SU-DHL-6 (cell line): Measurements from ENCODE around the gene ATP6V0A1.
A peak's percentile ranks its signal among the peaks of the same experiment; 100 is the strongest.

ENCODE experiments used
- H2AFZ ChIP-seq: fragments of 200-600 bp; sonication (generic); 2 replicates; pipeline ENCODE4 v1.6.1; 2014; ENCODE audit warnings: low read depth, mild to moderate bottlenecking, moderate library complexity, mixed read lengths, antibody characterized with exemption, low read length; ENCODE audit not compliant: severe bottlenecking
- H3F3A ChIP-seq: fragments of 200-600 bp; shearing (Covaris generic); 2 replicates; pipeline ENCODE4 v1.6.0; 2016; ENCODE audit warnings: antibody characterized with exemption, mild to moderate bottlenecking; ENCODE audit not compliant: insufficient read depth
- H3K27ac ChIP-seq: fragments of 200-600 bp; sonication (generic); 2 replicates; pipeline ENCODE4 v1.5.1; 2016; ENCODE audit warnings: low read depth, mild to moderate bottlenecking, low read length, moderate library complexity, mixed read lengths
- H3K27me3 ChIP-seq: fragments of 200-600 bp; sonication (generic), shearing (Covaris generic); 2 replicates; pipeline ENCODE4 v1.6.0; 2014; ENCODE audit warnings: mild to moderate bottlenecking, low read length
- H3K36me3 ChIP-seq: fragments of 200-600 bp; sonication (generic); 2 replicates; pipeline ENCODE4 v1.6.1; 2014; ENCODE audit warnings: mild to moderate bottlenecking, low read length, mixed read lengths
- H3K4me2 ChIP-seq: fragments of 300-600, 200-600 bp; shearing (Covaris generic), sonication (generic); 2 replicates; pipeline ENCODE4 v1.6.0; 2014; ENCODE audit warnings: low read length, low read depth, mild to moderate bottlenecking; ENCODE audit not compliant: poor library complexity, severe bottlenecking
- H3K4me3 ChIP-seq: fragments of 200-600 bp; sonication (generic); 2 replicates; pipeline ENCODE4 v1.5.1; 2014; ENCODE audit warnings: antibody characterized with exemption, low read length, mild to moderate bottlenecking, mixed read lengths; ENCODE audit not compliant: insufficient read depth, poor library complexity, severe bottlenecking
- H3K79me2 ChIP-seq: fragments of 200-600 bp; sonication (generic); 2 replicates; pipeline ENCODE4 v1.6.1; 2014; ENCODE audit warnings: mild to moderate bottlenecking, low read length, moderate library complexity; ENCODE audit not compliant: insufficient read depth
- H3K9ac ChIP-seq: fragments of 200-600 bp; sonication (generic); 2 replicates; pipeline ENCODE4 v1.7.0; 2014; ENCODE audit warnings: mild to moderate bottlenecking, low read length
- H3K9me2 ChIP-seq: fragments of 200-600 bp; sonication (generic); replicated peaks from 2 replicates; pipeline ENCODE4 v1.6.1; 2014; ENCODE audit warnings: low read length; ENCODE audit not compliant: insufficient read depth
- H3K9me3 ChIP-seq: fragments of 200-600 bp; sonication (generic); 2 replicates; pipeline ENCODE4 v1.6.1; 2014; ENCODE audit warnings: low read length, mixed read lengths; ENCODE audit not compliant: insufficient read depth
- H4K20me1 ChIP-seq: fragments of 200-600 bp; sonication (generic); 2 replicates; pipeline ENCODE4 v1.6.1; 2014; ENCODE audit warnings: low read depth, mild to moderate bottlenecking, antibody characterized with exemption, low read length, moderate library complexity, mixed read lengths
- CTCF ChIP-seq: fragments of 200-600 bp; sonication (generic); IDR thresholded peaks from one replicate; pipeline ENCODE4 v1.5.1; 2017; ENCODE audit warnings: antibody characterized with exemption, mild to moderate bottlenecking, low read length, moderate library complexity; ENCODE audit not compliant: insufficient read depth, poor library complexity, severe bottlenecking
- EZH2phosphoT487 ChIP-seq: fragments of 200-600 bp; sonication (generic), shearing (Covaris generic); conservative IDR thresholded peaks from 2 replicates; pipeline ENCODE4 v1.6.1; 2018; ENCODE audit warnings: mild to moderate bottlenecking, antibody characterized with exemption, low read length, moderate library complexity, mixed read lengths

ATP6V0A1 gene

GRCh38 chr17:42514867-42515266 is 56.2 kb downstream of the ATP6V0A1 start:
- no peaks in the 10 kb centered on the region for H3F3A ChIP-seq
- no peaks in the 10 kb centered on the region for H3K36me3 ChIP-seq
- no peak overlapping the region for H3K4me2 ChIP-seq
- no peak overlapping the region for H3K27ac ChIP-seq
- no peaks in the 10 kb centered on the region for H4K20me1 ChIP-seq
- H3K27me3 ChIP-seq, result no peaks in the 10 kb centered on the region
- H3K9me2 ChIP-seq, result no peaks in the 10 kb centered on the region
- no peaks in the 10 kb centered on the region for H3K9me3 ChIP-seq
- no peak for TF ChIP-seq CTCF
- TF ChIP-seq EZH2phosphoT487, result no peak
- H2AFZ ChIP-seq, result no peak overlapping the region
- no peak overlapping the region for H3K9ac ChIP-seq
- H3K79me2 ChIP-seq, result no peaks in the 10 kb centered on the region
- H3K4me3 ChIP-seq, result no peak overlapping the region

- TF ChIP-seq CTCF (peak; percentile 97), EZH2phosphoT487 (no peak)
- H3K9ac ChIP-seq, result no peak overlapping the region
- no peak overlapping the region for H3K4me3 ChIP-seq
- no peaks in the 10 kb centered on the region for H3K79me2 ChIP-seq
- no peaks in the 10 kb centered on the region for H3F3A ChIP-seq
- H3K9me3 ChIP-seq, result no peaks in the 10 kb centered on the region
- no peaks in the 10 kb centered on the region for H3K27me3 ChIP-seq
- H3K4me2 ChIP-seq, result no peak overlapping the region
- H3K36me3 ChIP-seq, result no peaks in the 10 kb centered on the region
- no peak overlapping the region for H3K27ac ChIP-seq
- no peak overlapping the region for H2AFZ ChIP-seq
- no peaks in the 10 kb centered on the region for H3K9me2 ChIP-seq
- H4K20me1 ChIP-seq, result no peaks in the 10 kb centered on the region
These were observed 58.8 kb downstream of the ATP6V0A1 start for GRCh38 chr17:42517516-42517915.

GRCh38 chr17:42518046-42518754 is 59.5 kb downstream of the ATP6V0A1 start:
- TF ChIP-seq EZH2phosphoT487 (no peak), CTCF (no peak)
- H3K4me2 ChIP-seq, result no peak overlapping the region
- no peaks in the 10 kb centered on the region for H3K9me2 ChIP-seq
- H3K27ac ChIP-seq, result no peak overlapping the region
- no peaks in the 10 kb centered on the region for H3K9me3 ChIP-seq
- no peak overlapping the region for H3K4me3 ChIP-seq
- no peaks in the 10 kb centered on the region for H3K36me3 ChIP-seq
- H2AFZ ChIP-seq, result no peak overlapping the region
- no peaks in the 10 kb centered on the region for H3F3A ChIP-seq
- no peaks in the 10 kb centered on the region for H3K79me2 ChIP-seq
- H3K9ac ChIP-seq, result no peak overlapping the region
- H3K27me3 ChIP-seq, result no peaks in the 10 kb centered on the region
- no peaks in the 10 kb centered on the region for H4K20me1 ChIP-seq
